Activated CD8-positive, alpha-beta memory T cell treated with anti-CD3 and anti-CD28 coated beads for 4 hours (primary cell): ENCODE measurements around the gene NSMCE4A.
"Not testable (repeated sequence)": the region's sequence is repeated elsewhere in the genome, so short reads cannot be mapped to it uniquely, and the experiment has no call there.

Experiments
- DNase-seq, 2 donors: peaks; one replicate each; pipeline ENCODE4 v3.0.0-alpha.2; 2020; ENCODE audit warnings: low read depth in 2 of 2

NSMCE4A gene

GRCh38 chr10:121935702-121936101 is 39.3 kb downstream of the NSMCE4A start:
- no peak for DNase-seq

- DNase-seq, result not testable (repeated sequence)
These were observed 44.5 kb downstream of the NSMCE4A start for GRCh38 chr10:121930268-121931085.

- not testable (repeated sequence) for DNase-seq
These were observed 45.3 kb downstream of the NSMCE4A start for GRCh38 chr10:121929585-121930267.

- DNase-seq, result no peak
These were observed 46.5 kb downstream of the NSMCE4A start for GRCh38 chr10:121928528-121928884.

- DNase-seq, result peak; percentile 59 to 61
These were observed 47.0 kb downstream of the NSMCE4A start, which contains the start of gene ATE1 for GRCh38 chr10:121927841-121928527. Gene ATE1 (minus strand): TSS chr10:121928031. CDS start chr10:121927949, 82 bp downstream.

GRCh38 chr10:121927318-121927840 is 47.6 kb downstream of the NSMCE4A start:
- DNase-seq, result peak in 1 of 2 donors; percentile 11

GRCh38 chr10:121926671-121927317 is 48.2 kb downstream of the NSMCE4A start:
- no peak for DNase-seq

GRCh38 chr10:121926157-121926556 is 48.9 kb downstream of the NSMCE4A start:
- DNase-seq, result no peak

- DNase-seq, result no peak
These were observed 53.6 kb downstream of the NSMCE4A start for GRCh38 chr10:121921238-121921931.

- no peak for DNase-seq
These were observed 55.4 kb downstream of the NSMCE4A start for GRCh38 chr10:121919666-121920065.

GRCh38 chr10:121918800-121919199 is 56.2 kb downstream of the NSMCE4A start:
- not testable (repeated sequence) for DNase-seq

- no peak for DNase-seq
These were observed 60.4 kb downstream of the NSMCE4A start for GRCh38 chr10:121914661-121915060.

GRCh38 chr10:121911421-121911697 is 63.7 kb downstream of the NSMCE4A start:
- no peak for DNase-seq

- no peak for DNase-seq
These were observed 64.2 kb downstream of the NSMCE4A start for GRCh38 chr10:121910673-121911420.
